Aorta (tissue), 5 donors: ENCODE results near the gene AMOTL1. TPM values are rescaled to one million over a fixed set of nuclear protein-coding genes. Genes with fewer than 3 reads are reported as not detected.
"Not testable (repeated sequence)": the region's sequence is repeated elsewhere in the genome, so short reads cannot be mapped to it uniquely, and the experiment has no call there.

Source experiments
- ATAC-seq: fragments of 200-7000 bp; cut with Tn5 transposase; one replicate; pipeline ENCODE4 v1.9.1; 2022; ENCODE audit warnings: moderate library complexity; ENCODE audit not compliant: low FRiP score
- DNase-seq, 2 donors: peaks; one replicate each; pipeline ENCODE4 v3.0.0-alpha.2; 2020
- H3K27ac ChIP-seq, 2 donors: one replicate each; pipeline ENCODE4 v1.5.1; 2013; ENCODE audit warnings: low read length in 2 of 2, mild to moderate bottlenecking in 2 of 2, moderate library complexity in 2 of 2, control low read depth in 1 of 2, inconsistent platforms in 1 of 2, low read depth in 1 of 2
- H3K27me3 ChIP-seq, 2 donors: one replicate each; pipeline ENCODE4 v1.6.1; 2013; ENCODE audit warnings: control low read depth in 1 of 2, low read length in 1 of 2, mild to moderate bottlenecking in 1 of 2, moderate library complexity in 1 of 2; ENCODE audit not compliant: insufficient read depth in 2 of 2, control insufficient read depth in 1 of 2
- H3K36me3 ChIP-seq, 2 donors: one replicate each; pipeline ENCODE4 v1.6.1; 2013; ENCODE audit warnings: control low read depth in 1 of 2, low read length in 1 of 2, mild to moderate bottlenecking in 1 of 2; ENCODE audit not compliant: insufficient read depth in 2 of 2, control insufficient read depth in 1 of 2
- H3K4me1 ChIP-seq, 2 donors: one replicate each; pipeline ENCODE4 v1.6.1; 2013; ENCODE audit warnings: low read length in 2 of 2, control low read depth in 1 of 2, mild to moderate bottlenecking in 1 of 2, moderate library complexity in 1 of 2; ENCODE audit not compliant: insufficient read depth in 2 of 2, control insufficient read depth in 1 of 2
- H3K4me3 ChIP-seq, 2 donors: one replicate each; pipeline ENCODE4 v1.5.1; 2013; ENCODE audit warnings: low read length in 2 of 2, control low read depth in 1 of 2, mild to moderate bottlenecking in 1 of 2
- H3K9me3 ChIP-seq: one replicate; pipeline ENCODE4 v1.6.1; 2013; ENCODE audit warnings: mild to moderate bottlenecking, low read length; ENCODE audit not compliant: control insufficient read depth
- WGBS, 2 donors: extraction: QIAGEN DNeasy Blood & Tissue Kit; methylation state at CpG; one replicate each; pipeline ENCODE4 v1.1.7; 2013; 5-methylcytosine and 5-hydroxymethylcytosine counted together
- intact Hi-C, 2 donors: fragments of 100-400 bp; cut with DNase I; formaldehyde crosslinking; loops; one replicate each; pipeline versions ENCODE4 v1.14.2 to v1.15.0; 2022
- polyA plus RNA-seq, 2 donors: library from polyadenylated mRNA; stranded (reverse); fragments of 200-250 nt; gene quantifications; one replicate each; pipeline ENCODE4 v1.2.3, GENCODE V29; 2013
- total RNA-seq, 2 donors: library from RNA; stranded (reverse); fragmentation: NEBNext Ultra II Directional; extraction: Animal tissue kit (Norgen Biotek cat#: 25700); gene quantifications; one replicate each; pipeline ENCODE4 v1.2.1, GENCODE V29; 2021
- donor health status: healthy with polysubstance abuse.
- donor health status: Bipolar disorder and iron deficiency.
- donor health status: DM: no; HTN: no; CAD: no.
- donor health status: DM: no; HTN: no; CAD: no.
- donor health status: DM: yes; HTN: yes; CAD: no.

The AMOTL1 gene
- total and polyA plus RNA-seq, 4 donors, result 12.5 to 78.5 (median 39.6) TPM

- ATAC-seq, result no peak
- Histone ChIP-seq H3K27me3 (no peaks in the 10 kb centered on the region), H3K27ac (no peak overlapping the region), H3K4me1 (peaks cover 5 to 6% of the 10 kb centered on the region in 2 donors), H3K4me3 (no peak overlapping the region), H3K36me3 (peaks cover 0 to 4% of the 10 kb centered on the region in 2 donors), H3K9me3 (no peaks in the 10 kb centered on the region)
- intact Hi-C loops, result no loop called here
- DNase-seq, result no peak
- 83% methylated on average over 5 of the region's 5 CpGs for WGBS, 2 donors
Measured at GRCh38 chr11:94809251-94809650, 41.1 kb downstream of the AMOTL1 start.

GRCh38 chr11:94812724-94813720, 44.9 kb downstream of the AMOTL1 start:
- H3K36me3 ChIP-seq, H3K27me3 ChIP-seq, H3K4me1 ChIP-seq, H3K9me3 ChIP-seq, intact Hi-C loops, H3K27ac ChIP-seq, H3K4me3 ChIP-seq, DNase-seq, ATAC-seq: not testable (repeated sequence)
- WGBS, 2 donors, result 92 to 96% methylated on average over 8 of the region's 9 CpGs

- Histone ChIP-seq H3K27ac (no peak overlapping the region), H3K27me3 (no peaks in the 10 kb centered on the region), H3K4me1 (peaks cover 0 to under 1% of the 10 kb centered on the region in 2 donors), H3K9me3 (no peaks in the 10 kb centered on the region), H3K36me3 (peaks cover under 1 to 4% of the 10 kb centered on the region in 2 donors), H3K4me3 (no peak overlapping the region)
- no peak for ATAC-seq
- DNase-seq, result no peak
- 81 to 92% methylated on average over 7 of the region's 7 CpGs for WGBS, 2 donors
- intact Hi-C loops, result no loop called here
Measured at GRCh38 chr11:94814272-94814976, 46.3 kb downstream of the AMOTL1 start.

GRCh38 chr11:94815705-94816344, 47.7 kb downstream of the AMOTL1 start:
- Histone ChIP-seq H3K27me3 (no peaks in the 10 kb centered on the region), H3K27ac (no peak overlapping the region), H3K9me3 (no peaks in the 10 kb centered on the region), H3K36me3 (peaks cover 5 to 8% of the 10 kb centered on the region in 2 donors), H3K4me1 (peaks cover 0 to 2% of the 10 kb centered on the region in 2 donors), H3K4me3 (no peak overlapping the region)
- no peak for ATAC-seq
- DNase-seq, result no peak
- WGBS, 2 donors, result 87 to 90% methylated on average over 4 of the region's 4 CpGs
- intact Hi-C loops, result no loop called here

GRCh38 chr11:94820480-94820879, 52.3 kb downstream of the AMOTL1 start:
- Histone ChIP-seq H3K4me3 (no peak overlapping the region), H3K4me1 (peaks cover 0 to 2% of the 10 kb centered on the region in 2 donors), H3K9me3 (no peaks in the 10 kb centered on the region), H3K27ac (no peak overlapping the region), H3K36me3 (peaks cover 4 to 7% of the 10 kb centered on the region in 2 donors), H3K27me3 (no peaks in the 10 kb centered on the region)
- no peak for DNase-seq
- intact Hi-C loops, result no loop called here
- 87 to 89% methylated on average over 7 of the region's 7 CpGs for WGBS, 2 donors
- ATAC-seq, result no peak

- H3K4me3 ChIP-seq, result no peak overlapping the region
- no peaks in the 10 kb centered on the region for H3K9me3 ChIP-seq
- intact Hi-C loops, result no loop called here
- H3K27me3 ChIP-seq, result no peaks in the 10 kb centered on the region
- peaks cover 0 to 2% of the 10 kb centered on the region in 2 donors for H3K4me1 ChIP-seq
- peaks cover 4 to 7% of the 10 kb centered on the region in 2 donors for H3K36me3 ChIP-seq
- 97% methylated on average over 14 of the region's 14 CpGs for WGBS, 2 donors
- ATAC-seq, result no peak
- no peak overlapping the region for H3K27ac ChIP-seq
- no peak for DNase-seq
Measured at GRCh38 chr11:94821439-94821838, 53.3 kb downstream of the AMOTL1 start.

- no peak for ATAC-seq
- DNase-seq, result no peak
- intact Hi-C loops, result no loop called here
- peaks cover 0 to 2% of the 10 kb centered on the region in 2 donors for H3K4me1 ChIP-seq
- no peak overlapping the region for H3K4me3 ChIP-seq
- H3K27me3 ChIP-seq, result no peaks in the 10 kb centered on the region
- peaks cover 4 to 7% of the 10 kb centered on the region in 2 donors for H3K36me3 ChIP-seq
- no peak overlapping the region for H3K27ac ChIP-seq
- 82 to 90% methylated on average over 7 of the region's 7 CpGs for WGBS, 2 donors
- no peaks in the 10 kb centered on the region for H3K9me3 ChIP-seq
Measured at GRCh38 chr11:94822080-94822479, 53.9 kb downstream of the AMOTL1 start.

GRCh38 chr11:94823102-94823732, 55.1 kb downstream of the AMOTL1 start:
- Histone ChIP-seq H3K4me1 (peaks cover 0 to 2% of the 10 kb centered on the region in 2 donors), H3K9me3 (no peaks in the 10 kb centered on the region), H3K4me3 (no peak overlapping the region), H3K27ac (no peak overlapping the region), H3K27me3 (no peaks in the 10 kb centered on the region), H3K36me3 (peaks cover 4 to 9% of the 10 kb centered on the region in 2 donors)
- 49 to 59% methylated on average over 2 of the region's 2 CpGs for WGBS, 2 donors
- ATAC-seq (no peak), DNase-seq (no peak)
- intact Hi-C loops, result no loop called here
